Fibroblast of mammary gland (primary cell): Measurements from ENCODE around the gene DNAJA2.

ENCODE experiments used
- DNase-seq: peaks from one replicate; pipeline ENCODE4 v3.0.0-alpha.2; 2010; ENCODE audit warnings: low read depth
- H3K4me3 ChIP-seq: 2 replicates; pipeline ENCODE4 v1.5.1; 2011; ENCODE audit warnings: low read depth, mild to moderate bottlenecking, low read length, moderate library complexity; ENCODE audit not compliant: control insufficient read depth
- TF ChIP-seq, protein P1 (sequence below): conservative IDR thresholded peaks from 2 replicates; pipeline ENCODE4 v1.5.1; 2011; ENCODE audit warnings: low read depth, low read length, inconsistent platforms; ENCODE audit not compliant: control insufficient read depth, insufficient read depth

The DNAJA2 gene

DNA sequence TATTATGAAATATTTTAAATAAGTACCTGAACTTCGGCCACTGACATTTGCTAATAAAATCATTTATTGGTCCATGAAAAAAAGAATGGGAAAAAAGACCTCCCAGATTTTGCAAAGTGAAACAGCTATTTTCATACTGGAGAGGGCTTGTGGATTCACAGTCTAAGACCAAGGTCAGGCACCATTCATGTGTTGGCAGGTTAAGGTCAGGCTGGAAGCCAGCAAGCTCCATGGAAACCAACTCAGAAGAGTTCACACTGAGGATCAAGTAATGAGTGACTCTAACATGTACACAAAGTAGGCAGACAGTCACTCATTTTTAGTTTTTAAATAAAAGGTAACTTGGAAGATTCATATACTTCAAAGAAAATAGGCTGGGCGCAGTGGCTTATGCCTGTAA lies 3.4 kb downstream of the DNAJA2 start:
- TF ChIP-seq, protein P1, sequence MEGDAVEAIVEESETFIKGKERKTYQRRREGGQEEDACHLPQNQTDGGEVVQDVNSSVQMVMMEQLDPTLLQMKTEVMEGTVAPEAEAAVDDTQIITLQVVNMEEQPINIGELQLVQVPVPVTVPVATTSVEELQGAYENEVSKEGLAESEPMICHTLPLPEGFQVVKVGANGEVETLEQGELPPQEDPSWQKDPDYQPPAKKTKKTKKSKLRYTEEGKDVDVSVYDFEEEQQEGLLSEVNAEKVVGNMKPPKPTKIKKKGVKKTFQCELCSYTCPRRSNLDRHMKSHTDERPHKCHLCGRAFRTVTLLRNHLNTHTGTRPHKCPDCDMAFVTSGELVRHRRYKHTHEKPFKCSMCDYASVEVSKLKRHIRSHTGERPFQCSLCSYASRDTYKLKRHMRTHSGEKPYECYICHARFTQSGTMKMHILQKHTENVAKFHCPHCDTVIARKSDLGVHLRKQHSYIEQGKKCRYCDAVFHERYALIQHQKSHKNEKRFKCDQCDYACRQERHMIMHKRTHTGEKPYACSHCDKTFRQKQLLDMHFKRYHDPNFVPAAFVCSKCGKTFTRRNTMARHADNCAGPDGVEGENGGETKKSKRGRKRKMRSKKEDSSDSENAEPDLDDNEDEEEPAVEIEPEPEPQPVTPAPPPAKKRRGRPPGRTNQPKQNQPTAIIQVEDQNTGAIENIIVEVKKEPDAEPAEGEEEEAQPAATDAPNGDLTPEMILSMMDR, result no peak
- no peak overlapping the region for H3K4me3 ChIP-seq
- peak; percentile 14 for DNase-seq

DNA sequence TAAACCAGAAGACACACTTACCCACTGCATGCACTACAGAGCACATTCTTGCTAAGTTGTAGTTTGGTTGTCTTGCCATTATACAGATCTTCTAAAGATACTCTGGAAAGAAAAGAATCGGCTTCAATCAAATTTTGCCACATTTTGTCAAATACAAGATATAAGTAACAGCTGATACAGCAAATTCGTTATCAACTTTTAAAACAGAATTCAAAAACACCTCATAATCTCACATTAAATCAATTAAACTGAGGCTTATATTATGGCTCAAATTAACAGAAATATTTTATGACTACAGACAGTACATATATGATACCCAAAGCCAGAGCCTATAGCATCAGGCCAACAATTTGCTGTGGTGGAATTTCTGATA lies 5.4 kb downstream of the DNAJA2 start:
- TF ChIP-seq, protein P1, result no peak
- no peak for DNase-seq
- H3K4me3 ChIP-seq, result no peak overlapping the region

DNA sequence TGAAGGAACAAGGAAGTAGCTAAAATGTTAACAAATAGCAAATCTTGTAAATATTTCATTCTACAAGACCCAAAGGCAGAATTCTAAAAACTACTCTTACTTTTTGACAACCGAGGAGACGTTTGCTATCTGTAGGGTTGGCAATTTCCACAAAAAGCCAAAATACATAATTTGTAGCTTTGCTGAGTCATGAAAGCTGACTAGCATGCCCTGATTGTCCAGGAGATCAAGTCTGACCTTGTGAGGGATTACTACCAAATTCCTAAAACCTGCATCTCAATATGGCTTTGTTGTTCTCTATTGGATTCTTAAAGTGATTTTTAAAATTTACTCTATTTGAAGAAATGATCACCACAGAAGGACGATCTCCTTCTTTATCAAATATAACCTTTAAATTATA lies 10.8 kb downstream of the DNAJA2 start:
- TF ChIP-seq, protein P1, result no peak
- H3K4me3 ChIP-seq, result no peak overlapping the region
- peak; percentile 15 for DNase-seq

DNA sequence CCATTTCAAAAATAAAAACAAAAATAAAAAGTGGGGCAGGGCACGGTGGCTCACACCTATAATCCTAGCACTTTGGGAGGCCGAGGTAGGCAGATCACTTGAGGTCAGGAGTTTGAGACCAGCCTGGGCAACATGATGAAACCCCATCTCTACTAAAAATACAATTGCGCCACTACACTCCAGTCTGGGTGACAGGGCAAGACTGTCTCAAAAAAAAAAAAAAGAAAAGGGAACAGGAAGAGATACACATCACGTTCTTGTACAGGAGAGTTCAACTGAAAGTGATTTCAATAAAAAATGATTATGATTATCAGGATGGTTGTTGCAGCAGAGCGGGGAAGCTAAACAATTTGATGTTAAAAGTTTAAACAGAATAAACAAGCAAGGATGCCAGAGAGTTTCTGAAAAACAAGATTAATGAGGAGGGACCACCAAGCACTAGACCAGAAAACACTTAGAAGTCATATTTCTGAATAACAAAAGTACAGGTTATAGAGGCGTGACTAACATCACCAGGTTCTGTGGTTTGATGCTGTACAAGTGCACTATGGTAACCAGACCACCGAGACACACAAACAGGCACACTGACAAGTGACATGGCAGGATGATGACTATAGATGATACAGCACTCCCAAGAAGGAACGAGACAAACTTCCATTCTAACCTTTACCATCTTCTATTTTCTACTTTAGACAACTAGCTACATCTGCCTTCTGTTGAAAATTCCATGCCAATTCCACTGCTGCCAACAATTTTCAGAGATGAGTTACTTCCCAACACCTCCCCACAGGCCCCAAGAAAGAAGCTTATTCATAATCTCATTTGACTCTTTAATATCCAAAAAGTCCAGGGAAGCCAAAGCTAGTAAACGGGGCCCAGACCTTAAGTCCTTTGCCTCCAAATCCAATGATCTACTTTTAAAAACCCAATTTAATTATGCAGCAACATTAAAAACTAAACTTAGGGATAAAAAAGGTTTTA lies 11.8 kb downstream of the DNAJA2 start:
- no peak overlapping the region for H3K4me3 ChIP-seq
- peak; percentile 31 for DNase-seq
- TF ChIP-seq, protein P1, result no peak

DNA sequence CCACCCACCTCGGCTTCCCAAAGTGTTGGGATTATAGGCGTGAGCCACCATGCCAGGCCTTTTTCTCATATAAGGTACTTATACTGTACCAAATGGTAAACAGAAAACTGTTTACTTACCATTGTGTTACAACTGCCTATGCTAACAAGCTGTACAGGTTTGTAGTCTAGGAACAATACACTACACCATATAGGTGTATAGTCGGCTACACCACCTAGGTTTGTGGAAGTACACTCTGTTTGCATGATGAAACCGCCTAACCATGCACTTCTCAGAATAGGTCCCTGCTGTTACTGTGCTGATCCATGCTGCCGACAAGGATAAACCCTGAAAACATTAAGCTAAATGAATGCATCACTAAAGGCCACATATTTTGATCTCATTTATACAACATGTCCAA lies 18.9 kb downstream of the DNAJA2 start:
- no peak overlapping the region for H3K4me3 ChIP-seq
- DNase-seq, result no peak
- TF ChIP-seq, protein P1, result no peak

DNA sequence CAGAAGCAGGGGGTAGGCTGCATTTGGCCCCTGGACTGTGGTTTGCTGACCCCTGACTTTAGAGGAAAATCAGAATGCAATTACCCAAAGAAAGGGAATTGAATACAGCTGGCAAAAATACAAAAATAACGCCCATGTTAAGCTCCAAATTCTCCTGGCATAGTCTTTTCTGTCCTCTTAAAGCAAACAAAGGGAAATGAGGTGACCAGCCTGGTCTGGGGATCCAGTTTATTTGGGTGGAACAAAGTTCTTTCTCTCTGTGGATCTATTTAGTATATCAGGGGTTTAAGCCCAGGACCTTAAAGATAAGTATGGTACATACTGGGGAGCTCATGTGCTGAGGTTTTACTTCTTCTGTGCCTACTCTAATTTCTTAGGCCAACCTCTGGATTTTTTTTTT lies 23.5 kb downstream of the DNAJA2 start:
- no peak overlapping the region for H3K4me3 ChIP-seq
- TF ChIP-seq, protein P1, result no peak
- DNase-seq, result no peak
